DND-41 (cell line): ENCODE data around the gene EPN2.

ENCODE experiments used
- ATAC-seq: fragments of 200-7000 bp; cut with Tn5 transposase; 3 replicates; pipeline ENCODE4 v1.9.1; 2021; ENCODE audit warnings: low read depth; ENCODE audit not compliant: insufficient read depth
- DNase-seq: peaks from one replicate; pipeline ENCODE4 v3.0.0-alpha.2; 2020
- H2AFZ ChIP-seq: 2 replicates; pipeline ENCODE4 v1.6.0; 2012; ENCODE audit warnings: low read depth, low read length
- H3K27ac ChIP-seq: 2 replicates; pipeline ENCODE4 v1.5.1; 2012; ENCODE audit warnings: low read length, inconsistent platforms
- H3K27me3 ChIP-seq: fragments of 200-600 bp; sonication (generic); 2 replicates; pipeline ENCODE4 v1.6.0; 2012; ENCODE audit warnings: low read length, mild to moderate bottlenecking, inconsistent platforms; ENCODE audit not compliant: insufficient read depth, poor library complexity
- H3K36me3 ChIP-seq: 2 replicates; pipeline ENCODE4 v1.5.1; 2012; ENCODE audit warnings: low read length, inconsistent platforms; ENCODE audit not compliant: insufficient read depth
- H3K4me1 ChIP-seq: 2 replicates; pipeline ENCODE4 v1.5.1; 2012; ENCODE audit warnings: mild to moderate bottlenecking, low read length; ENCODE audit not compliant: insufficient read depth
- H3K4me2 ChIP-seq: 2 replicates; pipeline ENCODE4 v1.6.0; 2012; ENCODE audit warnings: mild to moderate bottlenecking, moderate library complexity, low read length, inconsistent platforms; ENCODE audit not compliant: insufficient read depth
- H3K4me3 ChIP-seq, 2 experiments: fragments of 200-600 bp in 1 of 2; shearing (Covaris generic) in 1 of 2; 2 replicates each; pipeline ENCODE4 v1.5.1; 2012 to 2016; ENCODE audit warnings: inconsistent platforms in 2 of 2, low read length in 2 of 2, mild to moderate bottlenecking in 2 of 2, low read depth in 1 of 2, moderate library complexity in 1 of 2
- H3K79me2 ChIP-seq: 2 replicates; pipeline ENCODE4 v1.6.0; 2012; ENCODE audit warnings: low read length, inconsistent platforms; ENCODE audit not compliant: insufficient read depth
- H3K9ac ChIP-seq: 2 replicates; pipeline ENCODE4 v1.6.0; 2012; ENCODE audit warnings: low read depth, mild to moderate bottlenecking, inconsistent platforms, low read length, moderate library complexity
- H3K9me3 ChIP-seq: 2 replicates; pipeline ENCODE4 v1.5.1; 2012; ENCODE audit warnings: low read length, moderate library complexity, mild to moderate bottlenecking, inconsistent platforms; ENCODE audit not compliant: insufficient read depth, severe bottlenecking
- H4K20me1 ChIP-seq: 2 replicates; pipeline ENCODE4 v1.6.0; 2012; ENCODE audit warnings: low read length; ENCODE audit not compliant: insufficient read depth
- CTCF ChIP-seq: IDR thresholded peaks from 2 replicates; pipeline ENCODE4 v1.5.1; 2012; ENCODE audit warnings: borderline replicate concordance, low read length, moderate library complexity, mild to moderate bottlenecking; ENCODE audit not compliant: poor library complexity, severe bottlenecking; ENCODE audit errors: extremely low read depth
- EZH2 ChIP-seq: IDR thresholded peaks from 3 replicates; pipeline ENCODE4 v1.6.1; 2012; ENCODE audit warnings: borderline replicate concordance, low read depth, mild to moderate bottlenecking, moderate library complexity, low read length, inconsistent platforms; ENCODE audit not compliant: severe bottlenecking

The EPN2 gene

GRCh38 chr17:19242323-19242722 lies 5.2 kb downstream of the EPN2 start:
- no peak overlapping the region for H3K4me2 ChIP-seq
- no peaks in the 10 kb centered on the region for H3K79me2 ChIP-seq
- ATAC-seq, result no peak

GRCh38 chr17:19242926-19243325 lies 5.8 kb downstream of the EPN2 start:
- H3K79me2 ChIP-seq, result no peaks in the 10 kb centered on the region
- no peak overlapping the region for H2AFZ ChIP-seq
- DNase-seq, result no peak
- no peak overlapping the region for H3K4me2 ChIP-seq
- no peak for ATAC-seq
- H3K27ac ChIP-seq, result no peak overlapping the region
- peaks cover 3% of the 10 kb centered on the region for H3K27me3 ChIP-seq
- no peaks in the 10 kb centered on the region for H4K20me1 ChIP-seq
- no peak overlapping the region for H3K9ac ChIP-seq
- no peaks in the 10 kb centered on the region for H3K9me3 ChIP-seq
- no peak for TF ChIP-seq CTCF
- no peak for TF ChIP-seq EZH2
- H3K36me3 ChIP-seq, result no peaks in the 10 kb centered on the region
- no peaks in the 10 kb centered on the region for H3K4me1 ChIP-seq
- H3K4me3 ChIP-seq, result no peak overlapping the region

More at GRCh38 chr17:19242323-19242722, 5.2 kb downstream of the EPN2 start:
- Histone ChIP-seq H2AFZ (no peak overlapping the region), H4K20me1 (no peaks in the 10 kb centered on the region), H3K4me3 (no peak overlapping the region), H3K27me3 (peaks cover 3% of the 10 kb centered on the region), H3K4me1 (no peaks in the 10 kb centered on the region), H3K9me3 (no peaks in the 10 kb centered on the region), H3K27ac (no peak overlapping the region), H3K36me3 (no peaks in the 10 kb centered on the region), H3K9ac (no peak overlapping the region)
- DNase-seq, result no peak
- TF ChIP-seq CTCF (no peak), EZH2 (no peak)

- H4K20me1 ChIP-seq, result no peaks in the 10 kb centered on the region
- H3K9me3 ChIP-seq, result no peaks in the 10 kb centered on the region
- H3K27me3 ChIP-seq, result peaks cover 9% of the 10 kb centered on the region
- H3K27ac ChIP-seq, result no peak overlapping the region
- no peaks in the 10 kb centered on the region for H3K4me1 ChIP-seq
- H3K79me2 ChIP-seq, result no peaks in the 10 kb centered on the region
- H3K4me3 ChIP-seq, result no peak overlapping the region
- DNase-seq, result no peak
- no peak overlapping the region for H3K9ac ChIP-seq
- no peak overlapping the region for H2AFZ ChIP-seq
- TF ChIP-seq EZH2 (no peak), CTCF (no peak)
- H3K4me2 ChIP-seq, result no peak overlapping the region
- no peaks in the 10 kb centered on the region for H3K36me3 ChIP-seq
- no peak for ATAC-seq
Observed at GRCh38 chr17:19243838-19244237, 6.7 kb downstream of the EPN2 start.

- Histone ChIP-seq H3K27ac (no peak overlapping the region), H3K9ac (no peak overlapping the region), H3K4me1 (no peaks in the 10 kb centered on the region), H2AFZ (no peak overlapping the region), H3K4me3 (no peak overlapping the region), H3K36me3 (no peaks in the 10 kb centered on the region), H3K4me2 (no peak overlapping the region), H3K9me3 (no peaks in the 10 kb centered on the region), H3K27me3 (peaks cover 11% of the 10 kb centered on the region), H3K79me2 (no peaks in the 10 kb centered on the region), H4K20me1 (no peaks in the 10 kb centered on the region)
- ATAC-seq (no peak), DNase-seq (no peak)
- TF ChIP-seq CTCF (no peak), EZH2 (no peak)
Observed at GRCh38 chr17:19244357-19244756, 7.2 kb downstream of the EPN2 start.
